Measurements from ENCODE around the gene REX1BD. TPM values are rescaled to one million over a fixed set of nuclear protein-coding genes. Genes with fewer than 3 reads are reported as not detected.
A peak's percentile ranks its signal among the peaks of the same experiment; 100 is the strongest.

REX1BD gene
- total and polyA plus RNA-seq, 2 of the 13 experiments (the other 11 are each of a cell fraction or from before 2014, with no cell fraction given), result 7.5 to 25.4 TPM

DNA sequence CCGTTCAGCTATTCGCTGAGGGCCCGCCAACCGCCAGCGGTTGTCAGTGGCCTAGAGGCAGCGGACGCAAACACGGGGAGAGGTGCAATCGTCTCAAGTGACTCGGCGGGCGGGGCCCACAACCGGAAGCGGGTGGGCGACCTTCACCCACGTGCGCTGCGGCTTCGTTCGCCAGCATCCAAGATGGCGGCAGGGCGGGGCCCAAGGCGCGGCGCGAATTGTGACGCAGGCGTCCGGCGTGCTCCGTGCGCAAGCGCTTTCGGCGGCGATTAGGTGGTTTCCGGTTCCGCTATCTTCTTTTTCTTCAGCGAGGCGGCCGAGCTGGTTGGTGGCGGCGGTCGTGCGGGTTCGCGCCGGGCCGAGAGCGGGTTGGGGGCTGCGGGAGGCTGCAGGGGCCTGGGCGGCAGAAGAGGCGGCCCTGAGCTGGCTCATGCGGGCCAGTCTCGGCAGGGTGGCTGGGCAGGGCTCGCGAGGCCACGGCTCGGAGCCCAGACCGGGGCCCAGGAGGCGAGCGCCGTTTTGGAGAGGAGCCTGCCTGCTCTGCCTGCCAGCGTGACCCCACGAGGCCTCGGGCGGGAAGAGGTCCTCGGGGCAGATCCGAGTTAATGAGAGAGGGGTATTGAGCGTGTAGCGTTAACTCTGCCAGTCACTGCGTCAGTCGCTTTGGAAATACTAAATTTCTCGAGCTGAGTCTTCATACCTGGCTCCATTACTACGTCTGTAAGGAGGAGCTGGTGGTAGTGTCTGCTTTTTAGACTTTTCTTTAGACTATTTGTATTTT, 16.8 kb upstream of the REX1BD start, which contains the start of gene UBA52 (continued):
- TF ChIP-seq, protein P1, sequence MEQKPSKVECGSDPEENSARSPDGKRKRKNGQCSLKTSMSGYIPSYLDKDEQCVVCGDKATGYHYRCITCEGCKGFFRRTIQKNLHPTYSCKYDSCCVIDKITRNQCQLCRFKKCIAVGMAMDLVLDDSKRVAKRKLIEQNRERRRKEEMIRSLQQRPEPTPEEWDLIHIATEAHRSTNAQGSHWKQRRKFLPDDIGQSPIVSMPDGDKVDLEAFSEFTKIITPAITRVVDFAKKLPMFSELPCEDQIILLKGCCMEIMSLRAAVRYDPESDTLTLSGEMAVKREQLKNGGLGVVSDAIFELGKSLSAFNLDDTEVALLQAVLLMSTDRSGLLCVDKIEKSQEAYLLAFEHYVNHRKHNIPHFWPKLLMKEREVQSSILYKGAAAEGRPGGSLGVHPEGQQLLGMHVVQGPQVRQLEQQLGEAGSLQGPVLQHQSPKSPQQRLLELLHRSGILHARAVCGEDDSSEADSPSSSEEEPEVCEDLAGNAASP (CRISPR knock-in tag; IDR thresholded peaks at IDR 0.05; ENCODE audit: borderline replicate concordance), result peak; percentile 78; the same call in 1 of the 2 replicates
- no peak; the same call in 1 of the 2 replicates for TF ChIP-seq ARHGAP35 (CRISPR knock-in tag; IDR thresholded peaks at IDR 0.05; ENCODE audit: borderline replicate concordance)
- TF ChIP-seq, protein P2, sequence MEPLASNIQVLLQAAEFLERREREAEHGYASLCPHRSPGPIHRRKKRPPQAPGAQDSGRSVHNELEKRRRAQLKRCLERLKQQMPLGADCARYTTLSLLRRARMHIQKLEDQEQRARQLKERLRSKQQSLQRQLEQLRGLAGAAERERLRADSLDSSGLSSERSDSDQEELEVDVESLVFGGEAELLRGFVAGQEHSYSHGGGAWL (CRISPR knock-in tag; IDR thresholded peaks at IDR 0.05), result peak; percentile 99
- TF ChIP-seq TEAD3 (CRISPR knock-in tag; optimal IDR thresholded peaks at IDR 0.05; ENCODE audit: borderline replicate concordance), result peak; percentile 78
- peak; percentile 53; the same call in 1 of the 2 replicates for TF ChIP-seq ZNF431 (CRISPR knock-in tag; IDR thresholded peaks at IDR 0.05; ENCODE audit: borderline replicate concordance, low read depth)
- TF ChIP-seq, protein P3, sequence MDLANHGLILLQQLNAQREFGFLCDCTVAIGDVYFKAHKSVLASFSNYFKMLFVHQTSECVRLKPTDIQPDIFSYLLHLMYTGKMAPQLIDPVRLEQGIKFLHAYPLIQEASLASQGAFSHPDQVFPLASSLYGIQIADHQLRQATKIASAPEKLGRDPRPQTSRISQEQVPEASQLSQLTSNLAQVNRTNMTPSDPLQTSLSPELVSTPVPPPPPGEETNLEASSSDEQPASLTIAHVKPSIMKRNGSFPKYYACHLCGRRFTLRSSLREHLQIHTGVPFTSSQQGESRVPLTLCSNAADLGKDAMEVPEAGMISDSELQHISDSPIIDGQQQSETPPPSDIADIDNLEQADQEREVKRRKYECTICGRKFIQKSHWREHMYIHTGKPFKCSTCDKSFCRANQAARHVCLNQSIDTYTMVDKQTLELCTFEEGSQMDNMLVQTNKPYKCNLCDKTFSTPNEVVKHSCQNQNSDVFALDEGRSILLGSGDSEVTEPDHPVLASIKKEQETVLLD (CRISPR knock-in tag; IDR thresholded peaks at IDR 0.05; ENCODE audit: low read depth), result peak; percentile 89
- TF ChIP-seq CCAR2 (optimal IDR thresholded peaks at IDR 0.05; ENCODE audit: low read depth, low read length), result no peak
- TF ChIP-seq, protein P4, sequence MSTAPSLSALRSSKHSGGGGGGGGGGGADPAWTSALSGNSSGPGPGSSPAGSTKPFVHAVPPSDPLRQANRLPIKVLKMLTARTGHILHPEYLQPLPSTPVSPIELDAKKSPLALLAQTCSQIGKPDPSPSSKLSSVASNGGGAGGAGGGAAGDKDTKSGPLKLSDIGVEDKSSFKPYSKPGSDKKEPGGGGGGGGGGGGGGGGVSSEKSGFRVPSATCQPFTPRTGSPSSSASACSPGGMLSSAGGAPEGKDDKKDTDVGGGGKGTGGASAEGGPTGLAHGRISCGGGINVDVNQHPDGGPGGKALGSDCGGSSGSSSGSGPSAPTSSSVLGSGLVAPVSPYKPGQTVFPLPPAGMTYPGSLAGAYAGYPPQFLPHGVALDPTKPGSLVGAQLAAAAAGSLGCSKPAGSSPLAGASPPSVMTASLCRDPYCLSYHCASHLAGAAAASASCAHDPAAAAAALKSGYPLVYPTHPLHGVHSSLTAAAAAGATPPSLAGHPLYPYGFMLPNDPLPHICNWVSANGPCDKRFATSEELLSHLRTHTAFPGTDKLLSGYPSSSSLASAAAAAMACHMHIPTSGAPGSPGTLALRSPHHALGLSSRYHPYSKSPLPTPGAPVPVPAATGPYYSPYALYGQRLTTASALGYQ (CRISPR knock-in tag; IDR thresholded peaks at IDR 0.05), result no peak; the same call in none of the 2 replicates
- TF ChIP-seq ZNF484 (CRISPR knock-in tag; IDR thresholded peaks at IDR 0.05; ENCODE audit: borderline replicate concordance, low read depth), result no peak; the same call in 1 of the 2 replicates
- TF ChIP-seq, protein P5, sequence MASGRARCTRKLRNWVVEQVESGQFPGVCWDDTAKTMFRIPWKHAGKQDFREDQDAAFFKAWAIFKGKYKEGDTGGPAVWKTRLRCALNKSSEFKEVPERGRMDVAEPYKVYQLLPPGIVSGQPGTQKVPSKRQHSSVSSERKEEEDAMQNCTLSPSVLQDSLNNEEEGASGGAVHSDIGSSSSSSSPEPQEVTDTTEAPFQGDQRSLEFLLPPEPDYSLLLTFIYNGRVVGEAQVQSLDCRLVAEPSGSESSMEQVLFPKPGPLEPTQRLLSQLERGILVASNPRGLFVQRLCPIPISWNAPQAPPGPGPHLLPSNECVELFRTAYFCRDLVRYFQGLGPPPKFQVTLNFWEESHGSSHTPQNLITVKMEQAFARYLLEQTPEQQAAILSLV (CRISPR knock-in tag; IDR thresholded peaks at IDR 0.05; ENCODE audit: borderline replicate concordance), result peak; percentile 73; the same call in 1 of the 2 replicates
- peak; percentile 90 for TF ChIP-seq ZNF274 (CRISPR knock-in tag; IDR thresholded peaks at IDR 0.05)
- TF ChIP-seq, protein P6, sequence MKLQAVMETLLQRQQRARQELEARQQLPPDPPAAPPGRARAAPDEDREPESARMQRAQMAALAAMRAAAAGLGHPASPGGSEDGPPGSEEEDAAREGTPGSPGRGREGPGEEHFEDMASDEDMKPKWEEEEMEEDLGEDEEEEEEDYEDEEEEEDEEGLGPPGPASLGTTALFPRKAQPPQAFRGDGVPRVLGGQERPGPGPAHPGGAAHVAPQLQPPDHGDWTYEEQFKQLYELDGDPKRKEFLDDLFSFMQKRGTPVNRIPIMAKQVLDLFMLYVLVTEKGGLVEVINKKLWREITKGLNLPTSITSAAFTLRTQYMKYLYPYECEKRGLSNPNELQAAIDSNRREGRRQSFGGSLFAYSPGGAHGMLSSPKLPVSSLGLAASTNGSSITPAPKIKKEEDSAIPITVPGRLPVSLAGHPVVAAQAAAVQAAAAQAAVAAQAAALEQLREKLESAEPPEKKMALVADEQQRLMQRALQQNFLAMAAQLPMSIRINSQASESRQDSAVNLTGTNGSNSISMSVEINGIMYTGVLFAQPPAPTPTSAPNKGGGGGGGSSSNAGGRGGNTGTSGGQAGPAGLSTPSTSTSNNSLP (IDR thresholded peaks at IDR 0.05; ENCODE audit: low read depth, low read length), result no peak
- TF ChIP-seq ZNF20 (CRISPR knock-in tag; IDR thresholded peaks at IDR 0.05), result no peak
- peak; percentile 54; the same call in 1 of the 2 replicates for TF ChIP-seq ZNF777 (CRISPR knock-in tag; IDR thresholded peaks at IDR 0.05)
- TF ChIP-seq KLF11 (CRISPR knock-in tag; IDR thresholded peaks at IDR 0.05), result 0 out of 2 replicates have a peak, but pooled peaks have one; percentile 52
- no peak for TF ChIP-seq ZNF292 (CRISPR knock-in tag; IDR thresholded peaks at IDR 0.05; ENCODE audit: borderline replicate concordance, low read depth)
- peak; percentile 85 for TF ChIP-seq AGO1 (IDR thresholded peaks at IDR 0.05; ENCODE audit: low read depth, low read length, poor library complexity, severe bottlenecking)
- TF ChIP-seq GZF1 (CRISPR knock-in tag; IDR thresholded peaks at IDR 0.05), result no peak
- TF ChIP-seq ESRRA (CRISPR knock-in tag; IDR thresholded peaks at IDR 0.05; ENCODE audit: low read depth), result peak; percentile 91
